Measurements from ENCODE around the gene CRYBG1.

GRCh38 chr6:106547601-106548453 is 187.3 kb downstream of the CRYBG1 start:
- TF ChIP-seq MXI1 (conservative IDR thresholded peaks at IDR 0.05; ENCODE audit: poor library complexity, severe bottlenecking) (no peak), CTCF (IDR thresholded peaks at IDR 0.05; ENCODE audit: poor library complexity, severe bottlenecking) (no peak), EZH2 (IDR thresholded peaks at IDR 0.05; ENCODE audit: borderline replicate concordance, insufficient read depth, low read length, poor library complexity, severe bottlenecking) (no peak), RAD21 (conservative IDR thresholded peaks at IDR 0.05) (no peak), POLR2AphosphoS5 (IDR thresholded peaks at IDR 0.05) (no peak), EP300 (conservative IDR thresholded peaks at IDR 0.05; ENCODE audit: poor library complexity, severe bottlenecking) (no peak)
